ENCODE results near the gene ABCB6.

ABCB6 gene

GRCh38 chr2:219245148-219245898 lies 26.6 kb upstream of the ABCB6 start, which contains the start of the genes GLB1L and STK16:
Gene GLB1L, minus strand, starts transcription at chr2:219245444. Its CDS starts 1,871 bp downstream, at chr2:219243573.
Gene STK16, plus strand, starts transcription at chr2:219245479. Its CDS starts 521 bp downstream, at chr2:219246000.
- peak; percentile 89 for DNase-seq

DNA sequence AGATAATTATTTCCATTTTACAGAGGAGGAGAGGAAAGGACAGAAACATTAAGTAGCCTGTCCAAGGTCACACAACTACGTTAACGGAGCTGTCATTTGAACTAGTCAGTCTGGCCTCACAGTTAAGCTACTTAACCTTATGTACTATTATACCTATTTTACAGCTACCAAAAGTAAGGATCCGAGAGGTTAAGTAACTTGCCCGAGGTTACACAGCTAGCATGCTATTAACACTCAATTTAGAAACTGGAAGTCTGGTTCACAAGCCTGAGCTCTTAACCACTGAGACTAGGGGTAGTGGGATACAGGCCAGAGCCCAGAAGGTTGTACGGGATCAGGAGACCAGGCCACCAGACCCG lies 26.0 kb upstream of the ABCB6 start:
- DNase-seq = no peak

- DNase-seq = no peak
Observed at GRCh38 chr2:219243291-219243761, 24.6 kb upstream of the ABCB6 start.

- no peak for DNase-seq
Observed at GRCh38 chr2:219234331-219234730, 15.6 kb upstream of the ABCB6 start.

DNA sequence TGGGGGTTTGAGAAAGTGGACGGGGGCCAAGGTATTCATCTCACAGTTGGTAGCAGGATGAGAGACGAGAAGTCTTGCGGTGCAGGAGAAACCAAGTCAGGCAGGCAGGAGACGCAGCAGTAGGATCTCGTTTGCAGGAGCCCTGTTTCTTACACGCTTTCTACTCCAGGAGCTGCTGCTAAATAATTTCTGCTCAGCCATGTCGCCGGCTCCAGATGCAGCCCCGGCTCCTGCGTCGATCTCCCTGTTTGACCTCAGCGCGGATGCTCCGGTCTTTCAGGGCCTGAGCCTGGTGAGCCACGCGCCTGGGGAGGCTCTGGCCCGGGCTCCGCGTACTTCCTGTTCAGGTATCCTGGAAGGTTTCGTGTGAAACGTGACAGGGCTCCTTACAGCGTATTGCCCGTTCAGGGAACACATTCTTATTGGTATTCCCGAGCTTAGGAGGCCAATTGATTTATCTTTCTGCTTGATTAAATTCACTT lies 11.3 kb upstream of the ABCB6 start:
- DNase-seq = peak; percentile 39

DNA sequence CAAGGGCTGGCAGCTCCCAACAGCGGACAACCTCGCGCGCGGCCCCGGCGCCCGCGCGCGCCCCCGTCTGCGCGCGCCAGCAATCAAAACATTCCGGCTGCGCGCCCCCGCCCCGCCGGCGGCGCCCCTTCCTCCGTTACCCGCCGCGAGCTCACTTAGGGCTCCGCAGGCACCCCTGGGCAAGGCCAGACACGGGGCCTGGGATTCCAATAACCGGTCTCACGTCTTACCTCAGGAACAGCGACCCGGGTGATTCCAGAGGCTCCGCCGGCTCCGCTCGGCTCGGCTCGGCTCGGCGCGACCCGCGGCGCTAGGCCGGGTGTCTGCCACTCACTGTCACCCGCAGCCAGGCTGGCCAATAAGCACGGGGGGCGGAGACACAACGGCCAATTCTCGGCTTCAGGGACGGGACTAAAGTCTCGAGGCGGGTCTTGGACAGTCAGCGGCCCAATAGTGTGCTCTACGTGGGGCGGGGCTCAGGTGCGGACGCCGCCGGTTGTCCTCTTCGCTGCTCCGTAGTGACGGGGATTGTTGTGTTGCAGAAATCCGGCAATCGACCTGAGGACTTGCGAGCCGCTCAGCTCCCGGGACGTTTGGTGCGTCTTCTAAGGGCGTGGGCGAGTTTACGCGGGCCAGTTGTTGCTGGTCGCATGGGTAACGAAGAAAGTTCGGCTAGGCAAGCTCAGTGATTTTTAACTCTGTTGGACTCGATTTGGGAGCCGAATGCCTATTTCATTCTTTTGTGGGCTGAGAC lies 10.7 kb upstream of the ABCB6 start, which contains the start of the genes ANKZF1 and ATG9A:
ANKZF1 (plus strand) TSS at position 502 of the 754 bp plus-strand sequence. CDS start 452 bp downstream, outside the sequence.
ATG9A (minus strand) TSS at position 332 of the 754 bp plus-strand sequence. CDS start 1,612 bp downstream, outside the sequence.
- DNase-seq = peak; percentile 99

- no peak for DNase-seq
Observed at GRCh38 chr2:219228911-219229304, 10.2 kb upstream of the ABCB6 start.

DNA sequence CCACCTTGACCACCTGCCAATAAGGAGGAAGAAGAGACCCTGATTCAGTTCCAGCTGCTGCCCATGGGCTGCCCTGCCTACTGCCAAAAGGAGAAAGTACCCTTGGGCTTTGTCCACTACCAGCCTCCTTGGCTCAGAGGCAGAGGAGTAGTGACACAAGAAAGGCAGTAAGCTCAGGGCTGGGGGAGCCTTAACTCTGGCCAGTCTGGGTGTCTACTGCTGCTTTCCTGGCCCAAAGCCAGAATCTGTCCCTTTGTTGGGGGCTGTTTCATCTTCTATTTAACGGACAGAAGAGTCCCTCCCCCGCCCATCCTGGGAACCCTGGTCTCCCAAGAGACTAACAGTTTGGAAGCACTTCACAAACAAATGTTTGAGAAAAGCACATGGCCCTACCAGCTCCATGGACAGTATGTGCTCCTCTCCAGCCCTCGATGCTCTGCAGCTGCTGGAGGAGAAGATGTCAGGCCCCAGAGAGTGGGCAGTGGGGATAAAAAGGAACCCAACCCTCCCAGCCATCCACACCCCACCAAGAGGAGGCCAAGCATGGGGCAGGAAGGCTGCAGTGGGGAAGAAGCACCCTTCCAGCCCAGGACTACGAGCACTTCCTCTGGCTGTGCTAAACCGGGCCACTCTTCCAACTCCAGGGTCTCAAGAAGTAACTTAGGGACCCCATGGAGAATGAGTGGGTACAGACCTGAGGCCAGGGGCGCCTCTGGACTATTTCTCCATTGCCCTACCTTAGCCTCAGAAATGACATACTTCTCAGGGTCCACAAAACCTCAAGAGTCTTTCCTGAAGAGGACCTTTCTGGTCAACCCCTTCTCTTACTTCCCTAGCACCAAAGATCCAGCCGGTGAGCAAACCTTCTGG lies 9.5 kb upstream of the ABCB6 start:
- DNase-seq = no peak

DNA sequence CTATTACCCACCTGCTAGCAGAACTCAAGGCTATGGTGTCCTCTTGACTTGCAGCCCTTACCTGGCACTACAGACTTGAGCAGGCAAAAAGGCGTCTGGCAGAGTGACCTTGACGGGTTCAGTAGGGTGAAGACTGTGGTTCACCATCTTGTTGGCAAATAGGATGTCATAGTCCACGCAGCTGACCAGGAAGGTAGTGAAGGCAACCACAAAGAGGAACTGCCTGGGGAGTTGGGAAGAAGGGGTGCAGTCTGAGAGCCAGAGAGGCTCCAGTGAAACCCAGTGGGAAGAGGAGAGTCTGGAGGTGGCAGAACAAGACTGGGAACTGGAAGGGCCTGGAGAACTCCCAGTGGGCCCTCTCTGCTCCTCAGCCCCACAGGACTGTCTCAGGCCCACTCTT lies 6.6 kb upstream of the ABCB6 start:
- DNase-seq = no peak

GRCh38 chr2:219223831-219224610 lies 5.3 kb upstream of the ABCB6 start:
- no peak for DNase-seq

GRCh38 chr2:219221957-219222518 lies 3.3 kb upstream of the ABCB6 start:
- no peak for DNase-seq

DNA sequence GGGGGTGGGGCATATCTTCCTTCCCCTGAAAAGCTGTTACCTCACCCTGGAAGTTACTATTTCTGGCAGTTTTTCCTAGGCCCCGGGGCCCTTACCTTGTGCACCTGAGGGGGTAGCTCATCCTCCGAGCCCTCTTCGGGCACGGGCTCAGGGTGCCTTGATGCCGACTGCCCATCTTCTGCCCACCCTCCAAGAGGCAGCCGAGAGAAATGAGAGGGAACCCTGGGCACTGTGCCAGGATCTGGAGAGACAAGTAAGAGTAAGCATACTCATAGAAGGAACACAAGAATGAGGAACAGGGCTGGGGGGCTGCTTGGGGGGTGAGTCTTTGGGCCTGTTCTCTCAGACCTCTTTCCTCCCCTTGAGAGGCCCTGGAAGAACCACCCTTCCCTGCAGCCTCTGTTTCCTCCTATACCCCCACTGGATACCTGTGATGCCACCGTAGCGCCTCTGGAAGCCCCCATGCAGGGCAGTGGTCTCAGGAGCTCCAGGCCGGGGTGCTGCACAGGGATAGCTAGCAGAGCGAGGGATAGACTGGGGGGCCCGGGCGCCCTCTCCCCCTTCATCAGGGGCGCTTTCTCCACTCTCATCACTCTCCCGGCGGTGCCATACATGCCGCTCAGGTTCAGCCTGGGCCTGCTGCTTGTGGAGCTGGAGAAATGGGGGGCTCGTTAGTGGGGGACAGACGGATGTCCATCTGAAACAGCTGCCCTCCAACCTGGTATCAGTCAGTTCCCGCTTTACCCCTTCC lies 2.1 kb upstream of the ABCB6 start:
- no peak for DNase-seq

GRCh38 chr2:219219784-219220532 lies 1.2 kb upstream of the ABCB6 start:
- no peak for DNase-seq

- peak; percentile 18 for DNase-seq
Observed at GRCh38 chr2:219218217-219218731, 484 bp downstream of the ABCB6 start.

GRCh38 chr2:219216535-219216915 lies 2.2 kb downstream of the ABCB6 start:
- DNase-seq = no peak

GRCh38 chr2:219215871-219216534 lies 2.8 kb downstream of the ABCB6 start:
- no peak for DNase-seq

- DNase-seq = no peak
Observed at GRCh38 chr2:219214786-219215185, 4.0 kb downstream of the ABCB6 start.

DNA sequence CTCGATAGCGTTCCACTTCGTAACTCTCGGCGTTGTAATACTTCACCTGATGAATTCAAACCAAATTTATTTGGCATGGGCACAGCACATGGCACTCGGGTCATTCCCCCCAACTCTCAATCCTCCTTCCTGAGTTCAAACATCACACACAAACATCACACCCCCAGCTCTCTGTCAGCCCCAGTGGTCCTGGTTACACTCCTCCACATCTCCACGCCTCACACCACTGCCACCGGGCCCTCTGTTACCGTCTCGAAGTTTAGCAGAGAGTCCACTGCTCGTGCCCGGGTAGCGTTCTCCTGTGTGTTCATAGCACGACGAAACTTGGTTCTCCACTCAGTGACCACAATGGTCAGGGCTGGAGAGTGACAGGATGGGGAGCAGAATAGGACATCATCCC lies 4.6 kb downstream of the ABCB6 start:
- no peak for DNase-seq

- no peak for DNase-seq
Observed at GRCh38 chr2:219213486-219214071, 5.2 kb downstream of the ABCB6 start.
